CD8-positive, alpha-beta memory T cell (primary cell): ENCODE measurements around the gene NDUFS6. TPM values are rescaled to one million over a fixed set of nuclear protein-coding genes. Genes with fewer than 3 reads are reported as not detected.
A peak's percentile ranks its signal among the peaks of the same experiment; 100 is the strongest.

ENCODE experiments used
- CTCF ChIA-PET: fragments of 350-600 bp; sonication (Branson Sonifier 250); formaldehyde crosslinking; loops from one replicate; lab custom pipeline; 2021; ENCODE audit warnings: antibody characterized with exemption; lab: Charles Lee
- POLR2A ChIA-PET: fragments of 350-600 bp; sonication (Branson Sonifier 250); formaldehyde crosslinking; loops from one replicate; lab custom pipeline; 2021; ENCODE audit warnings: antibody characterized with exemption; lab: Charles Lee
- DNase-seq, 5 donors: peaks; one replicate each; pipeline versions ENCODE4 v3.0.0 to v3.0.0-alpha.2; 2020 to 2022; ENCODE audit warnings: mixed read lengths in 1 of 5
- H3K27ac ChIP-seq: one replicate; pipeline ENCODE4 v1.7.0; 2013; ENCODE audit warnings: low read depth, mild to moderate bottlenecking, low read length, moderate library complexity
- H3K27me3 ChIP-seq: 2 replicates; pipeline ENCODE4 v1.7.0; 2013; ENCODE audit warnings: low read length, mild to moderate bottlenecking; ENCODE audit not compliant: insufficient read depth, poor library complexity, severe bottlenecking
- H3K36me3 ChIP-seq: 2 replicates; pipeline ENCODE4 v1.7.0; 2013; ENCODE audit warnings: mild to moderate bottlenecking, low read length, moderate library complexity; ENCODE audit not compliant: insufficient read depth
- H3K4me1 ChIP-seq: 2 replicates; pipeline ENCODE4 v1.7.0; 2013; ENCODE audit warnings: mild to moderate bottlenecking, low read length, moderate library complexity; ENCODE audit not compliant: insufficient read depth
- H3K4me3 ChIP-seq: 2 replicates; pipeline ENCODE4 v1.7.0; 2013; ENCODE audit warnings: mild to moderate bottlenecking, low read length
- H3K9me3 ChIP-seq: 2 replicates; pipeline ENCODE4 v1.7.0; 2013; ENCODE audit warnings: mild to moderate bottlenecking, low read length
- H3K27ac Mint-ChIP-seq, 8 donors: one replicate each; pipeline ENCODE4 v1.8.0; 2020 to 2021; ENCODE audit warnings: mixed read lengths in 8 of 8, mild to moderate bottlenecking in 6 of 8, inconsistent platforms in 3 of 8, moderate library complexity in 3 of 8
- H3K27me3 Mint-ChIP-seq, 2 donors: one replicate each; pipeline ENCODE4 v1.8.0; 2020 to 2021; ENCODE audit warnings: mixed read lengths in 2 of 2, mild to moderate bottlenecking in 1 of 2, moderate library complexity in 1 of 2
- H3K36me3 Mint-ChIP-seq, 3 donors: one replicate each; pipeline ENCODE4 v1.8.0; 2020 to 2021; ENCODE audit warnings: mixed read lengths in 3 of 3, inconsistent platforms in 1 of 3, mild to moderate bottlenecking in 1 of 3
- H3K4me1 Mint-ChIP-seq, 3 donors: one replicate each; pipeline ENCODE4 v1.8.0; 2020 to 2021; ENCODE audit warnings: mixed read lengths in 3 of 3, inconsistent platforms in 1 of 3, mild to moderate bottlenecking in 1 of 3
- H3K4me3 Mint-ChIP-seq, 7 donors: one replicate each; pipeline ENCODE4 v1.8.0; 2020 to 2021; ENCODE audit warnings: mixed read lengths in 7 of 7, mild to moderate bottlenecking in 6 of 7, moderate library complexity in 4 of 7, inconsistent platforms in 2 of 7
- H3K9me3 Mint-ChIP-seq, 5 donors: one replicate each; pipeline ENCODE4 v1.8.0; 2020 to 2022; ENCODE audit warnings: mixed read lengths in 5 of 5, mild to moderate bottlenecking in 3 of 5, moderate library complexity in 2 of 5, inconsistent platforms in 1 of 5
- polyA plus RNA-seq: library from polyadenylated mRNA; unstranded; fragments of 300-500 nt; fragmentation: Illumina TruSeq; gene quantifications from one replicate; pipeline ENCODE4 v1.2.3, GENCODE V29; 2021
- total RNA-seq, 2 experiments: library from RNA; stranded (reverse); gene quantifications; one replicate each; pipeline ENCODE4 v1.2.3, GENCODE V29; 2021

Gene NDUFS6
- total and polyA plus RNA-seq, 3 experiments from 2014 or later: 43.4 to 83.7 (median 44.2) TPM

GRCh38 chr5:1793966-1794900 lies 7.0 kb upstream of the NDUFS6 start:
- peaks cover 45 to 89% (median 77%) of the 10 kb centered on the region in 3 donors for H3K4me1 Mint-ChIP-seq
- peaks cover 0 to 34% (median 8%) of the 10 kb centered on the region in 3 donors for H3K36me3 Mint-ChIP-seq
- H3K9me3 Mint-ChIP-seq: no peaks in the 10 kb centered on the region
- no peaks in the 10 kb centered on the region for H3K27me3 Mint-ChIP-seq
- H3K27ac Mint-ChIP-seq: peak overlapping the region; percentile 77 to 99 (median 94)
- Histone ChIP-seq H3K27me3 (no peaks in the 10 kb centered on the region), H3K36me3 (peaks cover 8% of the 10 kb centered on the region), H3K9me3 (no peaks in the 10 kb centered on the region), H3K27ac (no peak overlapping the region), H3K4me1 (peaks cover 42% of the 10 kb centered on the region), H3K4me3 (no peak overlapping the region)
- CTCF ChIA-PET: interaction anchor here (1.7 kb wide), 1 partner anchor 22 kb away, joined by 10 read pairs; no protein-coding TSS in a partner anchor
- DNase-seq: peak in 1 of 5 donors; percentile 43
- POLR2A ChIA-PET: no interaction called here
- peak overlapping the region; percentile 78 to 94 (median 85) for H3K4me3 Mint-ChIP-seq

- H3K9me3 ChIP-seq: no peaks in the 10 kb centered on the region
- peak in 1 of 5 donors; percentile 39 for DNase-seq
- ChIA-PET CTCF (no interaction called here), POLR2A (no interaction called here)
- no peaks in the 10 kb centered on the region for H3K27me3 ChIP-seq
- peaks cover 44 to 85% (median 75%) of the 10 kb centered on the region in 3 donors for H3K4me1 Mint-ChIP-seq
- H3K36me3 ChIP-seq: peaks cover 8% of the 10 kb centered on the region
- peaks cover 0 to 38% (median 8%) of the 10 kb centered on the region in 3 donors for H3K36me3 Mint-ChIP-seq
- no peaks in the 10 kb centered on the region for H3K9me3 Mint-ChIP-seq
- peak overlapping the region in 6 of 7 donors; percentile 0 to 51 (median 17) for H3K4me3 Mint-ChIP-seq
- no peak overlapping the region for H3K4me3 ChIP-seq
- H3K27ac Mint-ChIP-seq: peak overlapping the region in 5 of 8 donors; percentile 25 to 73 (median 55)
- H3K27me3 Mint-ChIP-seq: peaks cover 0 to 2% of the 10 kb centered on the region in 2 donors
- peaks cover 42% of the 10 kb centered on the region for H3K4me1 ChIP-seq
- H3K27ac ChIP-seq: no peak overlapping the region
These were observed 6.3 kb upstream of the NDUFS6 start for GRCh38 chr5:1794901-1795290.

- Mint-ChIP-seq H3K27ac (peak overlapping the region in 3 of 8 donors; percentile 25 to 61 (median 55)), H3K4me3 (peak overlapping the region in 4 of 7 donors; percentile 0 to 51 (median 22)), H3K9me3 (no peaks in the 10 kb centered on the region), H3K36me3 (peaks cover 0 to 44% (median 8%) of the 10 kb centered on the region in 3 donors), H3K4me1 (peaks cover 47 to 86% (median 76%) of the 10 kb centered on the region in 3 donors), H3K27me3 (peaks cover 0 to 2% of the 10 kb centered on the region in 2 donors)
- Histone ChIP-seq H3K9me3 (no peaks in the 10 kb centered on the region), H3K4me1 (peaks cover 42% of the 10 kb centered on the region), H3K27ac (no peak overlapping the region), H3K36me3 (peaks cover 8% of the 10 kb centered on the region), H3K27me3 (no peaks in the 10 kb centered on the region), H3K4me3 (no peak overlapping the region)
- ChIA-PET CTCF (no interaction called here), POLR2A (no interaction called here)
- DNase-seq: peak in 1 of 5 donors; percentile 29
These were observed 5.7 kb upstream of the NDUFS6 start for GRCh38 chr5:1795506-1795905.

- Mint-ChIP-seq H3K27ac (peak overlapping the region in 1 of 8 donors; percentile 68), H3K4me1 (peaks cover 48 to 88% (median 76%) of the 10 kb centered on the region in 3 donors)
These were observed 5.3 kb upstream of the NDUFS6 start for GRCh38 chr5:1795931-1796330.

GRCh38 chr5:1796371-1797102 lies 4.7 kb upstream of the NDUFS6 start:
- Histone ChIP-seq H3K4me3 (no peak overlapping the region), H3K9me3 (no peaks in the 10 kb centered on the region), H3K27me3 (no peaks in the 10 kb centered on the region), H3K36me3 (peaks cover 8% of the 10 kb centered on the region), H3K27ac (no peak overlapping the region), H3K4me1 (peaks cover 40% of the 10 kb centered on the region)
- peaks cover 0 to 49% (median 8%) of the 10 kb centered on the region in 3 donors for H3K36me3 Mint-ChIP-seq
- peak in 1 of 5 donors; percentile 43 for DNase-seq
- peaks cover 46 to 83% (median 72%) of the 10 kb centered on the region in 3 donors for H3K4me1 Mint-ChIP-seq
- ChIA-PET CTCF (no interaction called here), POLR2A (no interaction called here)
- peak overlapping the region in 3 of 8 donors; percentile 33 to 99 (median 72) for H3K27ac Mint-ChIP-seq
- H3K9me3 Mint-ChIP-seq: no peaks in the 10 kb centered on the region
- peak overlapping the region in 3 of 7 donors; percentile 12 to 52 (median 23) for H3K4me3 Mint-ChIP-seq
- peaks cover 0 to 2% of the 10 kb centered on the region in 2 donors for H3K27me3 Mint-ChIP-seq

More at GRCh38 chr5:1795931-1796330, 5.3 kb upstream of the NDUFS6 start:
- no peaks in the 10 kb centered on the region for H3K9me3 Mint-ChIP-seq
- H3K4me3 ChIP-seq: no peak overlapping the region
- no peaks in the 10 kb centered on the region for H3K27me3 ChIP-seq
- no peak overlapping the region for H3K27ac ChIP-seq
- H3K4me1 ChIP-seq: peaks cover 42% of the 10 kb centered on the region
- H3K36me3 ChIP-seq: peaks cover 8% of the 10 kb centered on the region
- ChIA-PET POLR2A (no interaction called here), CTCF (no interaction called here)
- peaks cover 0 to 2% of the 10 kb centered on the region in 2 donors for H3K27me3 Mint-ChIP-seq
- peaks cover 0 to 48% (median 8%) of the 10 kb centered on the region in 3 donors for H3K36me3 Mint-ChIP-seq
- DNase-seq: peak in 1 of 5 donors; percentile 38
- H3K4me3 Mint-ChIP-seq: peak overlapping the region in 1 of 7 donors; percentile 52
- H3K9me3 ChIP-seq: no peaks in the 10 kb centered on the region

GRCh38 chr5:1797103-1797800 lies 4.0 kb upstream of the NDUFS6 start:
- DNase-seq: peak in 1 of 5 donors; percentile 46

GRCh38 chr5:1797855-1798254 lies 3.4 kb upstream of the NDUFS6 start:
- Mint-ChIP-seq H3K9me3 (no peaks in the 10 kb centered on the region), H3K4me1 (peaks cover 47 to 83% (median 71%) of the 10 kb centered on the region in 3 donors), H3K4me3 (peak overlapping the region in 6 of 7 donors; percentile 48 to 100 (median 98)), H3K27ac (peak overlapping the region in 5 of 8 donors; percentile 23 to 99 (median 24)), H3K27me3 (peaks cover 0 to 2% of the 10 kb centered on the region in 2 donors), H3K36me3 (peaks cover 0 to 55% (median 7%) of the 10 kb centered on the region in 3 donors)
- Histone ChIP-seq H3K4me1 (peaks cover 31% of the 10 kb centered on the region), H3K36me3 (peaks cover 11% of the 10 kb centered on the region), H3K27ac (no peak overlapping the region), H3K9me3 (no peaks in the 10 kb centered on the region), H3K27me3 (no peaks in the 10 kb centered on the region), H3K4me3 (no peak overlapping the region)
- ChIA-PET CTCF (no interaction called here), POLR2A (no interaction called here)
- DNase-seq: peak in 1 of 5 donors; percentile 21

More at GRCh38 chr5:1797103-1797800, 4.0 kb upstream of the NDUFS6 start:
- Histone ChIP-seq H3K27ac (no peak overlapping the region), H3K27me3 (no peaks in the 10 kb centered on the region), H3K9me3 (no peaks in the 10 kb centered on the region), H3K4me3 (no peak overlapping the region), H3K4me1 (peaks cover 37% of the 10 kb centered on the region), H3K36me3 (peaks cover 8% of the 10 kb centered on the region)
- CTCF ChIA-PET: no interaction called here
- Mint-ChIP-seq H3K27ac (peak overlapping the region in 5 of 8 donors; percentile 23 to 99 (median 50)), H3K4me1 (peaks cover 48 to 83% (median 71%) of the 10 kb centered on the region in 3 donors), H3K4me3 (peak overlapping the region in 5 of 7 donors; percentile 23 to 100 (median 61)), H3K36me3 (peaks cover 0 to 52% (median 8%) of the 10 kb centered on the region in 3 donors), H3K9me3 (no peaks in the 10 kb centered on the region), H3K27me3 (peaks cover 0 to 2% of the 10 kb centered on the region in 2 donors)
- POLR2A ChIA-PET: no interaction called here
